ENCODE results near the gene JAML. TPM values are rescaled to one million over a fixed set of nuclear protein-coding genes. Genes with fewer than 3 reads are reported as not detected.

JAML gene
- total RNA-seq, 4 donors from 2014 or later = 3.2 to 15.1 (median 8.0) TPM

GRCh38 chr11:118144301-118145268 lies 80.2 kb downstream of the JAML start:
- Histone ChIP-seq H3K27me3 (peaks cover 71% of the 10 kb centered on the region), H3K4me1 (peaks cover 0 to 8% (median 7%) of the 10 kb centered on the region in 4 donors), H3K36me3 (no peaks in the 10 kb centered on the region), H3K4me3 (no peak overlapping the region), H3K9me3 (no peaks in the 10 kb centered on the region), H3K27ac (no peak overlapping the region)
- no peak for DNase-seq
- 48 to 53% methylated on average over 9 to 20 of the region's 20 CpGs for WGBS, 2 donors (ENCODE audit: low coverage in 1 of 2)
- in situ Hi-C loops (cut with MboI; ENCODE audit: low pct_ligation_motif_present in 1 of 4, low pct_unique_long_range_greater_than_20kb in 1 of 4, low sequenced_read_pairs in 3 of 4) (loop anchor here in 2 of 4 donors (10.0 to 25.0 kb wide), 2 partner anchors 210 to 343 kb away; partner anchors contain the start of gene UBE4A (in 1 of the 2)), intact Hi-C loops (cut with DNase I; ENCODE audit: low total_unique reads) (loop anchor here (2.0 kb wide), 1 partner anchor 26 kb away; no protein-coding TSS in a partner anchor)
- TF ChIP-seq, protein P1, sequence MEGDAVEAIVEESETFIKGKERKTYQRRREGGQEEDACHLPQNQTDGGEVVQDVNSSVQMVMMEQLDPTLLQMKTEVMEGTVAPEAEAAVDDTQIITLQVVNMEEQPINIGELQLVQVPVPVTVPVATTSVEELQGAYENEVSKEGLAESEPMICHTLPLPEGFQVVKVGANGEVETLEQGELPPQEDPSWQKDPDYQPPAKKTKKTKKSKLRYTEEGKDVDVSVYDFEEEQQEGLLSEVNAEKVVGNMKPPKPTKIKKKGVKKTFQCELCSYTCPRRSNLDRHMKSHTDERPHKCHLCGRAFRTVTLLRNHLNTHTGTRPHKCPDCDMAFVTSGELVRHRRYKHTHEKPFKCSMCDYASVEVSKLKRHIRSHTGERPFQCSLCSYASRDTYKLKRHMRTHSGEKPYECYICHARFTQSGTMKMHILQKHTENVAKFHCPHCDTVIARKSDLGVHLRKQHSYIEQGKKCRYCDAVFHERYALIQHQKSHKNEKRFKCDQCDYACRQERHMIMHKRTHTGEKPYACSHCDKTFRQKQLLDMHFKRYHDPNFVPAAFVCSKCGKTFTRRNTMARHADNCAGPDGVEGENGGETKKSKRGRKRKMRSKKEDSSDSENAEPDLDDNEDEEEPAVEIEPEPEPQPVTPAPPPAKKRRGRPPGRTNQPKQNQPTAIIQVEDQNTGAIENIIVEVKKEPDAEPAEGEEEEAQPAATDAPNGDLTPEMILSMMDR (IDR thresholded peaks at IDR 0.05) = no peak
- no peak for TF ChIP-seq POLR2AphosphoS5 (IDR thresholded peaks at IDR 0.05)
- no peak for TF ChIP-seq POLR2A (IDR thresholded peaks at IDR 0.05)
- TF ChIP-seq EP300 (IDR thresholded peaks at IDR 0.05; ENCODE audit: low read depth) = no peak

Small RNA genes within 50 kb of the gene (small RNA-seq; reads per million reads assigned to genes)
- gene HSPE1P18 = 0 reads per million in 4 donors

Other genes starting within 250 kb of the JAML start
- gene IL10RA, start 238.6 kb downstream of the JAML start, total RNA-seq = 10 to 100 TPM in 3 of 4 donors, 1 to 10 TPM in 1; 2.8 to 25.4 (median 18.4) TPM
- gene TMPRSS4, start 147.9 kb downstream of the JAML start, total RNA-seq = 100 to 1,000 TPM; 224 to 423 (median 248) TPM
- not detected for gene SMIM35, start 138.0 kb downstream of the JAML start, total RNA-seq
- 1 to 10 TPM in 1 of 4 donors, under 1 TPM in 2, not detected in 1; 0.41 to 1.1 (median 0.75) TPM for gene SCN4B, start 72.2 kb downstream of the JAML start, total RNA-seq
- under 1 TPM in 2 of 4 donors, not detected in 2; 0.14 to 0.37 TPM for gene SCN2B, start 48.4 kb downstream of the JAML start, total RNA-seq
- gene MPZL3, start 27.4 kb upstream of the JAML start, total RNA-seq = 10 to 100 TPM in 2 of 4 donors, 1 to 10 TPM in 2; 2.4 to 15.2 (median 8.2) TPM
- gene MPZL2, start 39.3 kb upstream of the JAML start, total RNA-seq = 10 to 100 TPM; 59.5 to 86.5 (median 75.0) TPM
- gene CD3E, start 79.7 kb upstream of the JAML start, total RNA-seq = 1 to 10 TPM in 3 of 4 donors, under 1 TPM in 1; 0.80 to 7.1 (median 5.3) TPM
- 10 to 100 TPM in 2 of 4 donors, 1 to 10 TPM in 1, not detected in 1; 3.5 to 19.2 (median 15.3) TPM for gene CD3D, start 117.7 kb upstream of the JAML start, total RNA-seq
- 1 to 10 TPM in 3 of 4 donors, not detected in 1; 2.2 to 5.4 (median 2.2) TPM for gene CD3G, start 119.3 kb upstream of the JAML start, total RNA-seq
- 10 to 100 TPM; 42.3 to 54.3 (median 49.2) TPM for gene UBE4A, start 134.6 kb upstream of the JAML start, total RNA-seq
- gene ATP5MG, start 176.6 kb upstream of the JAML start, total RNA-seq = 10 to 100 TPM in 3 of 4 donors, 1 to 10 TPM in 1; 3.8 to 74.2 (median 46.9) TPM
- gene KMT2A, start 211.5 kb upstream of the JAML start, total RNA-seq = 100 to 1,000 TPM in 1 of 4 donors, 10 to 100 TPM in 3; 51.1 to 120 (median 75.5) TPM